ENCODE measurements around the gene PPP1R1A. TPM values are rescaled to one million over a fixed set of nuclear protein-coding genes. Genes with fewer than 3 reads are reported as not detected.
A peak's percentile ranks its signal among the peaks of the same experiment; 100 is the strongest.

The PPP1R1A gene
- total RNA-seq, 1 donor from 2014 or later: 10.8 TPM

GRCh38 chr12:54564768-54565167 is 23.7 kb downstream of the PPP1R1A start:
- H3K4me3 ChIP-seq: no peak overlapping the region
- no peak overlapping the region for H3K27ac ChIP-seq
- no peaks in the 10 kb centered on the region for H3K36me3 ChIP-seq
- H3K9me3 ChIP-seq: no peaks in the 10 kb centered on the region
- intact Hi-C loops (cut with DNase I): no loop called here
- peaks cover 8% of the 10 kb centered on the region for H3K4me1 ChIP-seq
- TF ChIP-seq POLR2A (IDR thresholded peaks at IDR 0.05): no peak
- TF ChIP-seq POLR2AphosphoS5 (IDR thresholded peaks at IDR 0.05; ENCODE audit: insufficient read depth in 1 of 2, low read depth in 1 of 2): no peak
- TF ChIP-seq, protein P1, sequence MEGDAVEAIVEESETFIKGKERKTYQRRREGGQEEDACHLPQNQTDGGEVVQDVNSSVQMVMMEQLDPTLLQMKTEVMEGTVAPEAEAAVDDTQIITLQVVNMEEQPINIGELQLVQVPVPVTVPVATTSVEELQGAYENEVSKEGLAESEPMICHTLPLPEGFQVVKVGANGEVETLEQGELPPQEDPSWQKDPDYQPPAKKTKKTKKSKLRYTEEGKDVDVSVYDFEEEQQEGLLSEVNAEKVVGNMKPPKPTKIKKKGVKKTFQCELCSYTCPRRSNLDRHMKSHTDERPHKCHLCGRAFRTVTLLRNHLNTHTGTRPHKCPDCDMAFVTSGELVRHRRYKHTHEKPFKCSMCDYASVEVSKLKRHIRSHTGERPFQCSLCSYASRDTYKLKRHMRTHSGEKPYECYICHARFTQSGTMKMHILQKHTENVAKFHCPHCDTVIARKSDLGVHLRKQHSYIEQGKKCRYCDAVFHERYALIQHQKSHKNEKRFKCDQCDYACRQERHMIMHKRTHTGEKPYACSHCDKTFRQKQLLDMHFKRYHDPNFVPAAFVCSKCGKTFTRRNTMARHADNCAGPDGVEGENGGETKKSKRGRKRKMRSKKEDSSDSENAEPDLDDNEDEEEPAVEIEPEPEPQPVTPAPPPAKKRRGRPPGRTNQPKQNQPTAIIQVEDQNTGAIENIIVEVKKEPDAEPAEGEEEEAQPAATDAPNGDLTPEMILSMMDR (IDR thresholded peaks at IDR 0.05): no peak
- DNase-seq (ENCODE audit: extremely low spot score in 2 of 2): no peak
- no peaks in the 10 kb centered on the region for H3K27me3 ChIP-seq

DNA sequence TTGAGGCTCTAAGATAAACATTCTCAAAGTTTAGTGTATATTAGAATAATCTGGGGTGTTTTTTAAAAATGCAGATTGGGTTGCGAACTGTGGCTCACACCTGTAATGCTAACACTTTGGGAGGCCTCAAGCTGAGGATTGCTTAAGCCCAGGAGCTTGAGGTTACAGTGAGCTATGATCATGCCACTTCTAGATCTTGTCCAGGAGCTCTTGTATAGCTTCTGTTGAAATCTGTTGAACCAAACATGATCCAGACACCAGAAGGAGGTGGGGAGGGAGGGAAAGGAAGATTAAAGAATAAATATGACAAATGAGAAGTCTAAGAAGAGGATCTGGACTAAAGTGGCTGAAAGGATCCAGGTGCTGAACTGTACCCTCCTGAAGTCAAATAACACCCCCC is 24.7 kb downstream of the PPP1R1A start:
- TF ChIP-seq POLR2A (IDR thresholded peaks at IDR 0.05) (no peak), POLR2AphosphoS5 (IDR thresholded peaks at IDR 0.05; ENCODE audit: insufficient read depth in 1 of 2, low read depth in 1 of 2) (no peak)
- TF ChIP-seq, protein P1 (IDR thresholded peaks at IDR 0.05): no peak
- Histone ChIP-seq H3K4me3 (no peak overlapping the region), H3K27ac (no peak overlapping the region)

GRCh38 chr12:54562750-54563356 is 25.6 kb downstream of the PPP1R1A start:
- H3K27me3 ChIP-seq: no peaks in the 10 kb centered on the region
- no peak overlapping the region for H3K4me3 ChIP-seq
- TF ChIP-seq, protein P1 (IDR thresholded peaks at IDR 0.05): no peak
- TF ChIP-seq POLR2AphosphoS5 (IDR thresholded peaks at IDR 0.05; ENCODE audit: insufficient read depth in 1 of 2, low read depth in 1 of 2) (no peak), POLR2A (IDR thresholded peaks at IDR 0.05) (no peak)
- intact Hi-C loops (cut with DNase I): no loop called here
- H3K4me1 ChIP-seq: peaks cover 8% of the 10 kb centered on the region
- no peak overlapping the region for H3K27ac ChIP-seq
- no peaks in the 10 kb centered on the region for H3K36me3 ChIP-seq
- no peak for DNase-seq (ENCODE audit: extremely low spot score in 2 of 2)
- no peaks in the 10 kb centered on the region for H3K9me3 ChIP-seq

More for the DNA sequence above, 24.7 kb downstream of the PPP1R1A start:
- Histone ChIP-seq H3K27me3 (no peaks in the 10 kb centered on the region), H3K36me3 (no peaks in the 10 kb centered on the region), H3K4me1 (peaks cover 8% of the 10 kb centered on the region), H3K9me3 (no peaks in the 10 kb centered on the region)
- intact Hi-C loops (cut with DNase I): no loop called here
- DNase-seq (ENCODE audit: extremely low spot score in 2 of 2): no peak

DNA sequence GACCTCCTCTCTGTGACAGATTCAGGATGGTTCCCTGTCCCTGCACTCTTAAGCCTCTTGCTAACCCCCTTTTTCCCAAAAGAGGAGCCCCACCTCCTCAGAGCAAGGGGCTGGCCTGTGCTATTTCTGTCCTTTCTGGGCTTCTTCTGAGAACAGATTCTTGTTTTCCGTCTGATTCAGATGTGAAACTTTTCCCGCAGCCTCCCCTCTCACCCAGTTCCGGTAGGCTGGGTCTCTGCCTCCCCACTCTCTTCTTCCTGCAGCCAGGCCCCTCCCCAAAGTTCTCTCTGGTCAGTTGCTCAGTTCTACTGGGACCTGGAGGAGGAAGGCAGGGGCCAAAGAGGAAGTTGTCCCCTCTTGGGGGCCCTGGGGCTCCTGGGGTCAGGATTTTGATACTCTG is 27.3 kb downstream of the PPP1R1A start:
- H3K4me3 ChIP-seq: peak overlapping the region; percentile 37 to 41
- H3K27ac ChIP-seq: peak overlapping the region; percentile 82
- H3K9me3 ChIP-seq: no peaks in the 10 kb centered on the region
- no peak for DNase-seq (ENCODE audit: extremely low spot score in 2 of 2)
- peaks cover 8% of the 10 kb centered on the region for H3K4me1 ChIP-seq
- intact Hi-C loops (cut with DNase I): no loop called here
- H3K27me3 ChIP-seq: no peaks in the 10 kb centered on the region
- no peaks in the 10 kb centered on the region for H3K36me3 ChIP-seq
- TF ChIP-seq POLR2A (IDR thresholded peaks at IDR 0.05): peak in 1 of 2 donors; percentile 15
- TF ChIP-seq, protein P1 (IDR thresholded peaks at IDR 0.05): no peak

DNA sequence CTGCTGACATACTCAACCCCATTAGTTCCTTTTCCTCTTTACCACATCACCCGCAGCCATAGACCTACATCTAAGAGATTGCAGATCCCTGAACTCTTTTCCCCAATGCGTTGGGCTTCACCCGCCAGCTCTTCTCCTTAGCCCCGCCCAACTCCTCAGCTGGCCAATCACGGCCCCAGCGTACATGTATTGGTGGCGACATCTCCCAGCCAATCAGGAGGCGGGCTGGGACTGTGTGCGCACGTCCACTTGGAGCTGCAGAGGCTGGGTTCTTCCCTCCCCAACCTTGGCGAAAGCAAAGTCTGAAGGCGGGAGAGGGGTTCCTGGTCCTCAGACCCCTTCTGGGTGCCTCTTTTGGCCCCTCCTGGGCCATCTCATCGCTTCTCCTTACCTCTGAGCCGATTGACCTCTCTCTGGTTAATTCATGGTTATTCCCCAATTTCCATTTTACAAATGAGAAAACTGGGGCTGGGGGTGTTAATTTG is 28.0 kb downstream of the PPP1R1A start:
- Histone ChIP-seq H3K36me3 (no peaks in the 10 kb centered on the region), H3K4me3 (peak overlapping the region; percentile 37 to 41), H3K4me1 (peaks cover 8% of the 10 kb centered on the region), H3K27me3 (no peaks in the 10 kb centered on the region), H3K9me3 (no peaks in the 10 kb centered on the region), H3K27ac (peak overlapping the region; percentile 82)
- intact Hi-C loops (cut with DNase I): no loop called here
- DNase-seq (ENCODE audit: extremely low spot score in 2 of 2): no peak
- TF ChIP-seq, protein P1 (IDR thresholded peaks at IDR 0.05): no peak
- peak in 1 of 2 donors; percentile 52 for TF ChIP-seq POLR2A (IDR thresholded peaks at IDR 0.05)
- peak; percentile 22 to 81 for TF ChIP-seq POLR2AphosphoS5 (IDR thresholded peaks at IDR 0.05; ENCODE audit: insufficient read depth in 1 of 2, low read depth in 1 of 2)
